Activated CD4-positive, alpha-beta T cell treated with anti-CD3 and anti-CD28 coated beads, Interleukin-2, amount 50 U/mL, for 24 hours (primary cell): Measurements from ENCODE around the gene WDR89.
"Not testable (repeated sequence)": the region's sequence is repeated elsewhere in the genome, so short reads cannot be mapped to it uniquely, and the experiment has no call there.

ENCODE experiments used
- DNase-seq, 2 donors: peaks; one replicate each; pipeline ENCODE4 v3.0.0-alpha.2; 2020; ENCODE audit warnings: low read depth in 1 of 2, low spot score in 1 of 2

The WDR89 gene

DNA sequence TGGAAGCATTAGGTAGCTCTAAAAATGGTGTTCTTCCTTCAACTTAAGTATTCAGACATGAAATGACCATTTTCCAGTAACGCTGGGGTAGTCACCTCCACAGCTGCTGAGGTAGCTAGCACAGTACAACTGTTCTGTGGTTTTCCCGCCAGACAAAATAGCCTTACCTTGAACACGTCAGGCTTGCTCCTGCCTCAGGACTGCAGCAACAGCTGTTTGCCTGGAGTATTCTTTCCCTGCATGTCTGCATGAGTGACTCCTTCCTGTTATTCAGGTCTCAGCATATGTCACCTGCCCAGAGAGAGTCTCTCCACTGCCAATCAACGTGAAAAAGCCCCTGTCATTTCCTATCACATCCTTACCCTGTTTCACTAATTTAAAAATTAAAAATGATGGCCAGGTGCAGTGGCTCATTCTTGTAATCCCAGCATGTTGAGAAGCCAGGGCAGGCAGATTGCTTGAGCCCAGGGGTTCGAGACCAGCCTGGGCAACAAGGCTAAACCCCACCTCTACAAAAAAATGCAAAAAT, 37.9 kb downstream of the WDR89 start:
- DNase-seq: no peak

DNA sequence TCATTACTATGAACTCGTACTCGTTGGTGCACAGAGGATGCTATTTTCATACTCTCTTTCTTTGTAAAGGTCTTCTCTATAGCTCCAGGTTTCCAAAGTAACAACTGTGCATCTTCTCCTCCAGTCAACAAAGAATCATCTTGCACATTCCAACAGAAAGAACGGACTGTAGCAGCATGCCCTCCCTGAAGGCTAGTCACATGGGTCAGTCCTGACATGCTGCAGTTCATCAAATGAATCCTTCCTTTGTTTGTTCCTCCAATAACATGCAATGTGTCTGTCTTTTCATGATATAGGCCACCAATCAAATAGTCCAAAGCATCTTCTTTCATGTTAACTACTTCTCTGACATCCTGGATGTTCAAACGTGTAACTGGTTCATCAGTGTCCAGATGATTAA, 42.9 kb downstream of the WDR89 start:
- no peak for DNase-seq

DNA sequence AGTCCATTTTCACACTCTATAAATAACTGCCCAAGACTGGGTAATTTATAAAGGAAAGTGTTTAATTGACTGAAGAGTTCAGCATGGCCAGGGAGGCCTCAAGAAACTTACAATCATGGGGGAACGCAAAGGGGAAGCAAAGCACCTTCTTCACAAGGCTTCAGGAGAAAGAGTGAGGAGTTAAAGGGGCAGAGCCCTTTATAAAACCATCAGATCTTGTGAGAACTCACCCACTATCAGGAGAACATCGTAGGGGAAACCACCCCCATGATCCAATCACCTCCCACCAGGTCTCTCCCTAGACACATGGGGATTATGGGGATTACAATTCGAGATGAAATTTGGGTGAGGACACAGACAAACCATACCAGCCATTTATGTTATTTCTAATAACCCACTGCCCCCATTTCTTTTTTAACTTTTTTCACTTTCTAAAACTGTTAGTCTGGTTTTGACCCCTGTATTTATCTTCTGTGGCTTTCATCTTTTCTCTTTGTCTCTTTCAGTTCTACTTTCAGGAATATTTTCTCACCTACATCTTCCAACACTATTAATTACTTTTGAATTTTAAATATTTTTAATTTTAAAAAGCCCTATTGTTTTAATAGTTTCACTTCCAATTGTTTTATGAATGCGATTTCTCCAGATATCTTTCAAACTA, 44.5 kb downstream of the WDR89 start:
- no peak for DNase-seq

DNA sequence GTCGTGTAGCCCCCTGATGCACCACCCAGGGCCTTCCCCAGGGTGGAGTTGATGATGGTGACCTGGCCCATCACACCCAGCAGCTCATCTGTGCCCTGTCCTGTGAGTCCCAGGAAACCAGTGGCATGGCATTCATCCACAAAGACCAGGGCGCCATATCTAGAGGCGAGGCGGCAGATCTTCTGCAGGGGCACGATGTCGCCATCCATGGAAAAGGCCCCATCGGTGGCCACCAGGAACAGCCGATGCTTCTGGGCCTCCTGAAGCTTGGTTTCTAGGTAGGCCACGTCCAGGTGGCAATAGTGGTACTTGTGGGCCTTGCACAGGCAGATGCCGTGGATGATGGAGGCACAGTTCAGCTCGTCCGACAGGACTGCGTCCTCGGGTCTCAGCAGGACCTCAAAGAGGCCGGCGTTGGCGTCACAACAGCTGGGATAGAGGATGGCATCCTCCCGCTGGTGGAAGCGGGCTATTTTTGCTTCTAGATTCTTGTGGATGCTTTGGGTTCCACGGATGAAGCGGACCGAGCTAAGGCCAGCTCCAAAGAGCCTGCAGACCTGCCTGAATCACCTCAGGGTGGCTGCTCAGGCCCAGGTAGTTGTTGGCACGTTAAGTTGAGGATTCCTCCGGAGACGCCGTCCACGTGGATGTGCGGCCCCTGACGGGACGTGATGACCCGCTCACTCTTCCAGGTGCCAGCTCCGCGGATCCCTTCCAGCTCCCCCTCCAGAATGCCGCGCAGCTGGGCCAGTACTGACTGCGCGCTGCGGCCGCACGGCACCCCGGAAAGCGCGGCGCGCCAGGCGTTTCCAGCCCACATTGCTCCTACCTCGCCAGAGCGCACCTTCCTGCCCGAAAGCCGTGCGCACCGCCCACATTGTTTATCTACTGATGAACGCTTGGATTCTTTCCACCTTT, 47.0 kb downstream of the WDR89 start:
- no peak for DNase-seq

DNA sequence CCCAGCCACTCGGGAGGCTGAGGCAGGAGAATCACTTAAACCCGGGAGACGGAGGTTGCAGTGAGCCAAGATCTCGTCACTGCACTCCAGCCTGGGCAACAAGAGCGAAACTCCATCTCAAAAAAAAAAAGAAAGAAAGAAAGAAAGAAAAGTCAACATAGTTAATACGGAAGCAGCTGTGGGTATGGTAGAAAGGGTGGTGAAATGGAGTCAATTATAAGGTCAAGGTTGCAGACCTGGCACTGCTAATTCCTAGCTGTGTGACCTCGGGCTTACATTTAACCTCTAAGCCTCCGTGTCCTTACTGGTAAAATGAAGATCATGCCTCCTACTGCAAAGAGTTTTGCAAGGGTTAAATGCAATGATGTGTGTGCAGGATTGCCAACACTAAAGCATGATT, 58.6 kb downstream of the WDR89 start:
- DNase-seq: not testable (repeated sequence)

DNA sequence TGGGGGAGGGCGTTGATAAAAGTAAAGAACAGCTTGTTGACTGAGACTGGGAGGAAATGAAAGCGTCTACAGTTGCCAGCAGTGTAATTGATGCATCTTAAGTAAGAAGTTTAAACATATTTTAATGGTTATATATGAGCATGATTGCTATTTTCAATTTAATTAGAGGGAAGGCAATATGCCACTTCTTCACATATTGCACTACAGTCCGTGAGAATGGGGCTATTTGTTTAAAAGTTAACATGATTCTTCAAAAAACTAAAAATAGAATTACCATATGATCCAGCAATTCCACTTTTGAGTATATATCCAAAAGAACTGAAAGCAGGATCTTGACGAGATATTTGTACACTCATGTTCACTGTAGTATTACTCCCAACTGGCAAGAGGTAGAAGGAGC, 60.2 kb downstream of the WDR89 start:
- DNase-seq: no peak

DNA sequence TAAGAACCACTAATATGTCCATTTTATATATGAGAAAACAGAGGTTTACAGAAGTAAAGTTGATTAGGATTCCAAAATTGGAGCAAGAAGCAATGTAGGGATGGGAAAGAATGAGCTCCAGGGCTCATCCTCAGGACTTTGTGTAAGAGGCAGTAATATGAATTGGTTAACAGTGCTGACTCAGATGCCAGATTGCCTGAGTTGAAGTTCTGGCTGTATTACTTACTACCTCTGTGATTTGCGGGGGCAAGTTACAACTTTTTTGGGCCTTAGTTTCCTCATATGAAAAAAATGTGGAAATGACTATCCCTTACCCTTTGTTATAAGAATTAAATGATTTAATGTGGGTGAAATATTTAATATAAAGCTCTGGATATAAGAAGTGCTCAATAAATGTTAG, 63.4 kb downstream of the WDR89 start:
- DNase-seq: no peak

DNA sequence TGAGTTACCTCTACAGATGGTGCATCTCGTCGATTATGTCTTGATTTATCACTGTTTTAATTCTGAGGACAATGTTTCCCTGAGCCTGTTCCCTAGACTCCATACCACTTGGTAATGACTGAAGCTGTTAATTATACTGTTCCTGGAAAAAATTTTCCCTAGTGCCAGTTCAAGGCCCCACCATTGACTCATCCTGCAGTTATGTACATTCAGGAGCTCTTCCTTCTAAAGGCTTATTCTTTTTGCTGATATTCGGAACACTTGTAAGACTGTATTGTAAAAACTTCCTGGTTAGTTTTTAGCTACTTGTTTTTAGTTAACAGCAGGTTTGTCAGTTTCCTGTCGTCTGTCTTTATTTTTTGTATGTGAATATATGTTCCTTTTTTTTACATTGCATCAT, 68.1 kb downstream of the WDR89 start:
- no peak for DNase-seq

DNA sequence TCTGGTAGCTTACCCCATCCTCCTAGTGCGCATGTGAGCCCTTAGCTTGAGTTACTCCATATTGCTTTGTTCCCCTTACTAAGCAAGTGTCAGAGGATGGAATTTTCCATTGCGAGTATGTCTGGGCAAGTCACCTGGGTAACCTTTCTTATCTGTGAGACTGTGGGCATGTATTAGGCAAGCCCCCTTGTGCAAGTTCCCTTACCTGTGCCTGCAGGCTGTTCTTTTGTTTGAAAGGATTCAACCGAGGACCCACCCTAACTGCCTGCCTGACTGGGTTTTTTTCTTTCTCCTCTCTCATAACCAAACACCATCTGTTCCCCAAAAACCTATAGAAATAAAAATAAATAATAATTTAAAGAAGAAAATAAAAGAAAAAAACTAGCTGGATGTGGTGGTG, 76.2 kb downstream of the WDR89 start:
- DNase-seq: no peak

DNA sequence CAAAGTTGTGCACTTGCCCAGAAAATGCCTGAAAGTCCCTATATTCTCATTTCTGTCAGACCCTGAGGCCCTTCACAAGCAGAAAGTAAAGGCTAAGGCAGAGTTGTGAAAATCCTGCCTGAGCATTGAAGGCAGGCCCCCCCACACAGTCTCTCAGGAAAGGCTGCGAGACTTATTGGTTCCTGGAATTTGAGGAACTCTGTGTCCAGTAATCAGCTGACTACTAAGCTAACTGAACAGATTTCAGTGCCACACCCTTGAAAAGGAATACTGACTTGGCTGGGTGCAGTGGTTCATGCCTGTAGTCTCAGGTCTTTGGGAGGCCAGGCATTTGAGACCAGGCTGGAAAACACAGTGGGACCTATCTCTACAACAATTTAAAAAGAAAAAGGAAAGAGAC, 77.4 kb downstream of the WDR89 start:
- no peak for DNase-seq

DNA sequence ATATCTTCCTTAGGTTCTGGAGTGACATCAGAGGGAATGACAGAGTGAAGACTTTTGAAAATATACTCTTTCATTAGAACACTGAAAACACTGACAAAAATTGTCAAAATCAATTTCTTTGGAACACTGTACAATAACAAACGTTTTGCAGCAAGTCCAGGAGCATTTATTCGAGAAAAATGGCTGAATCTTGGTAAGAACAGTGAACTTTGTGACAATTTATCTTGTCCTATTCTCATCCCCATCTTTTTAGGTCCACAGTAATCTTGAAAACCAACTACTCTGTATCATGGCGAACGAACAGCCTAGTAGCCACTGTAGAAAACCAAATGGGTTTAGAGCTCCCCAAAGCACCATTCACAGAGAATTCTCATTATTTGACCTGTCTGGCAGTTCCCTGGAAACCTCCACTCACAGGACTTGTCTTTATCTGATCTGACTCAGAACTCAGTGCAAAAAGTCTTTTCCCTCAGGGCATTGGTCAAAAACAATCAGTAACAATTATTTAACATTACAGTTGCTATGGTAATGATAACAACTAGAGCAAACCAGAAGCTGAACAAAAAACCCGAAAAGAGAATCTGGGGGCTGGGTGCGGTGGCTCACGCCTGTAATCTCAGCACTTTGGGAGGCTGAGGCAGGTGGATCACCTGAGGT, 78.2 kb downstream of the WDR89 start:
- DNase-seq: no peak

DNA sequence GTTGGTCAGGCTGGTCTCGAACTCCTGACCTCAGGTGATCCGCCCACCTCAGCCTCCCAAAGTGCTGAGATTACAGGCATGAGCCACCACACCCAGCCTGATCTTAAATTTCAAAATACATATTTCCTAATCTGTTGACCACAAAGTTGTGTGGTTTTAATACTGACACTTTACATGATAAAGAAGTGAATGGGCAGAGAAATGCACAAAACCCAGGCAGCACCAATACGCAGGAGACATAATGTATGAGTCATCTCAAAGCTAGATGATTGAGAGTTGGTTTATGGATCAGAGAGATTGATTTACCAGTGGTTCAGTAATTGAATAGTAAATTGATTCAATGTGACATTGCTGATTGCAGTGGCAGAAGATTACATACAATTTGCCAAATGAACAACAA, 79.3 kb downstream of the WDR89 start:
- DNase-seq: no peak

DNA sequence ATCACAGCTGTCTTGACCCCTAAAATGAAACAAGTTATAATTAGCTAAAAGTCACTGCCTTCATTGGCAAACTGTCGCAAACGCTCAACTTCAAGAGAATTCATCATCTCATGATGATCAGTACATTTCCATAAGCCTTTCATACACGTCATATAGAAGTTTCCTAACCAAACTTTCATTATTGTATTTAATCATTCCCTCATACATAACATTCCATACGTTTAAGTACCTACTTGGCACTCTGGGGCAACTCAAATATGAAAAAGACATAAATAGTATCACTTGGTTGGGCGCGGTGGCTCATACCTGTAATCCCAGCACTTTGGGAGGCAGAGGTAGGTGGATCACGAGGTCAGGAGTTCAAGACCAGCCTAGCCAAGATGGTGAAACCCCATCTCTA, 86.1 kb downstream of the WDR89 start:
- DNase-seq: no peak

DNA sequence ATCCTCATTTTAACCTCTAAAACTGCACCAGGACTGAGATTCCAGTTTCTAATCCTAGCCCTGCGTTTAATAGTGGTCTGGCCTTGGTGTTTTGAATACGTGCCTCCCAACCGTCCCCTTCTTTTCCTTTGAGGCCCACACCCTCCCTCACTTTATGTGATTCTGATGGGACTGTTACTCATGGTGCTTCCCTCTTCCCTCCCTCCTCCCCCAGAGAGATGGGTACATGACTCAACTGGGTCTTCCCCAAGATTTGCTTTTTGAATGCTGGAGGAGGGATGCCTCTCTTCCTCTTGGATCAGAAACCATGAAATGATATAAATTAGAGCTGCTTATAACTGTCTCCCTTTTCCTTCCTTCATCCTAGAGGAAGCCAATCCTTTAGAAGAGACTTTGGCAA, 90.3 kb downstream of the WDR89 start:
- no peak for DNase-seq

DNA sequence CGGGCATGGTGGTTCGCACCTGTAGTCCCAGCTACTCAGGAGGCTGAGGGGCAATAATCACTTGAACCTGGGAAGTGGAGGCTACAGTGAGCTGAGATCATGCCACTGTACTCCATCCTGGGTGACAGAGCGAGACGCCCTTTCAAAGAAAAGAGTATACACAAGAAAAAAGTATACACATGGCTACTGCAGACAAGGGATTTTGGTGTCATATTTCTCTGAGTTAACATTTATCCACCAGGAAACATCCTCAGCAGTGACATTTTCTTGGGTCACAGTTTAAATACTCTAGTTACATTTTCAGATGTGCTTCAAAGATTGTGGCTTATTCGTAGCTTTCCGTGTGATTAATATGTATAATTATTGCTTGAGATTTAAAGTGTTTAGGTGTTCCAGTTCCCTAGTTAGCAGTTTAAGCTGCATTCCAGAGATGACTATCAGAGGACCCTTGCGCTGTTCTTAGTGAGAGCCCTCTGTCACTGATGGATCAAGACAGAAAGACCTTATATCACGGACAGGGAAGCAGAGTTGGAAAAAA, 93.8 kb downstream of the WDR89 start:
- DNase-seq: no peak
